Activated T-helper 1 cell treated with Interleukin-2 at 50 U/mL for 16 hours (primary cell): Measurements from ENCODE around the gene CCL4L2.
"Not testable (repeated sequence)": the region's sequence is repeated elsewhere in the genome, so short reads cannot be mapped to it uniquely, and the experiment has no call there.

Experiments used
- DNase-seq: peaks from one replicate; pipeline ENCODE4 v3.0.0-alpha.2; 2020; ENCODE audit warnings: low read depth

The CCL4L2 gene

DNA sequence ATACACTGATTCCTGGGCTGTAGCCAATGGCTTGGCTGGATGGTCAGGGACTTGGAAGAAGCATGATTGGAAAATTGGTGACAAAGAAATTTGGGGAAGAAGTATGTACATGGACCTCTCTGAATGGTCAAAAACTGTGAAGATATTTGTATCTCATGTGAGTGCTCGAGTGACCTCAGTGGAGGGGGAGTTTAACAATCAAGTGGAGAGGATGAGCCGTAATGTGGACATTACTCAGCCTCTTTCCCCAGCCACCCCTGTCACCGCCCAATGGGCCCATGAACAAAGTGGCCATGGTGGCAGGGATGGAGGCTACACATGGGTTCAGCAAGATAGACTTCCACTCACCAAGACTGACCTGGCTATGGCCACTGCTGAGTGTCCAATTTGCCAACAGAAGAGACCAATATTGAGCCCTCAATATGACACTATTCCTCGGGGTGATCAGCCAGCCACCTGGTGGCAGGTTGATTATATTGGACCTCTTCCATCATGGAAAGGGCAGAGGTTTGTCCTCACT is 10.8 kb downstream of the CCL4L2 start:
- DNase-seq = not testable (repeated sequence)

DNA sequence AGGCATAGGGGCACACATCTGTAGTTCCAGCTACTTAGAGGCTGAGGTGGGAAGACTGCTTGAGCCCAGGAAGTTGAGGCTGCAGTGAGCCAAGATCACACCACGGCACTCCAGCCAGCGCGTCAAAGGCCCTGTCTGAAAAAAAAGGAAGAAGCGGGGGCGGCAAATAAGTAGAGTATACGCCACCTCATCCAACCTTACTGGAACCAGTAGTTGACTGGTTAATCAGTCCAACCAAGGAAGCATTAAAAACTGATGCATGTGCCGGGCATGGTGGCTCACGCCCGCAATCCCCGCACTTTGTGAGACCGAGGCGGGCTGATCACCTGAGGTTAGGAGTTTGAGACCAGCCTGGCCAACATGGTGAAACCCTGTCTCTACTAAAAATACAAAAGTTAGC is 12.1 kb downstream of the CCL4L2 start:
- not testable (repeated sequence) for DNase-seq

DNA sequence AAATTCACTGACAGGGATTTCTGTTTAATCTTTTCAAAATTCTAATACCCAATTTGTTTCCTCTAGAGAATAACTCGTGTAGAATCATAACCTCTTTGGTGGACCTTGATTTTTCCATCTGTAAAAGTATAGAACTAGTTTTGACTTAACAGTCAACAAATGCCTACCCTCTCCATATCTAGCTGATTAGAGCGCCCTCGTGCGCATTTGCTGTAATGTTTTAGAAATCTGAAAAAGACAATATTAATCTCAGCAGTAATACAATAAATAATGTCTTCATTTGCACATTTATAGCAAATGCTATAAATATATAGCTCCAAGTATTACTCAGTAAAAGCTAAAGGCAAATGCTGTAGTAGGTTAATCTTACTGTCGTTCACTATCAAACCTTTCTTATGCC is 18.8 kb downstream of the CCL4L2 start:
- not testable (repeated sequence) for DNase-seq

DNA sequence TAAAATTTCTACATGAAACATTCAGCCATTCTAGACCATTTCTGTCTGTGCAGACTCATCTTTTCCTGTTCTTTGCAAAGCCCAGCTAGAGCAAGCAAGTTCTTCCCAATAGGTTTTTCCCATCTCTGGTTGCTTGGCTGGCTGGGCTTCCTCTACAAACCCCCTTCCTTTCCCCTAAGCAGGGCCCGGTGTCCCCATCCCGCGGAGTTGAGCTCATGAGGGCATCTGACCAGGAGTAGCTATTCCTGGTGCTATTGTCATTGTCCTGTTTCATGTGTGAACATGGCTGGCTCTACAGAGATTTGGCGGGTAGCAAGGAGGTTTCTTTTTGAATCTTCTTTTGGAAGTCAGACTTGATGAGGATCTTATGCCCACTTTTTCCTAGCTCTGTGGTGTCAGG is 31.2 kb downstream of the CCL4L2 start:
- not testable (repeated sequence) for DNase-seq
